ENCODE data around the gene PGBD4. TPM values are rescaled to one million over a fixed set of nuclear protein-coding genes. Genes with fewer than 3 reads are reported as not detected.

Gene PGBD4
- 0.64 and 1.1 TPM in 2 replicates for total RNA-seq

- DNase-seq (ENCODE audit: low read depth in 2 of 2) = peak; percentile 98 to 100
Observed at GRCh38 chr15:34101366-34102174, at the start of gene PGBD4, which contains the start of gene EMC7. Gene PGBD4 (plus strand): TSS chr15:34102083. CDS start chr15:34102532, 449 bp downstream. Gene EMC7 (minus strand): TSS chr15:34101862. CDS start chr15:34101839, 23 bp downstream.

GRCh38 chr15:34054081-34054707, 47.7 kb upstream of the PGBD4 start:
- no peak for DNase-seq (ENCODE audit: low read depth in 2 of 2)

GRCh38 chr15:34055868-34056595, 45.9 kb upstream of the PGBD4 start:
- peak in 1 of 2 donors; percentile 43 for DNase-seq (ENCODE audit: low read depth in 2 of 2)

- no peak for DNase-seq (ENCODE audit: low read depth in 2 of 2)
Observed at GRCh38 chr15:34056911-34057310, 45.0 kb upstream of the PGBD4 start.

DNA sequence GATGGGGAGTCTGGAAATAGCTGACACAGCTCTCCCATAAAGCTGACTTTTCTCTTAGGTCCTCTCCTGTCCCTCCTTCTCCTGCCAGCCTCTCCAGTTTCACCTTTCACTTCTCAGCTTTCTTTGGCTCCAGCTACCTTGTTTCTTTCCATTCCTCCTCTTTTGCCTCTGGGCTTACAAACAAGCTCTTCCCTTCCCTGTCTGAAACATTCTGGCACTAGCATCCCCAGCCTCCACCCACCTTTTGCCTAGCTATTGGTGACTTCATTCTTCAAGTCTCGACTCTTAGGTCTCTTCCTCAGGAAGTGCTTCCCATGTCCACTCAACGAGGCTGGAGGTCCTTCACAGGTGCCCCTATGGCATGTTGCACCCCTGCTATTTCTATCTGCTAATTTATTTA, 42.4 kb upstream of the PGBD4 start:
- no peak for DNase-seq (ENCODE audit: low read depth in 2 of 2)

DNA sequence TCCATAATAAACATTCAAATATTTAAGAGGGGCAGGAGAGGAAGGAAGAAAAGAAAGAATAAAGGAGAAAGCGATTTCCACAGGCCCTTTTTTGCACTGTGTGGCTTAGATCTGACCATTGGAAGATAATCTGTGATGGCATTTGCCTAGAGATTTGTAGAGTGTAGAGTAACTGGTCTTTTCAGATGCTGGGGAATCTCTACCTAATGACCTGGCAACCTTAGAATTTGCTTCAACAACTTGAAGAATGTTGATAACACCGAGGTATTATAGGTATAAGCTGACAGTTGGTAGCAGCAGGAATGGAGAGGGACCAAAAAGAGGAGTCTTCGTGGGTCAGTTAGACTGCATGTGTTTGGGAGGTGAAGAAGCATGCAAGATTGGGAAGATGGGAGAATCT, 41.9 kb upstream of the PGBD4 start:
- DNase-seq (ENCODE audit: low read depth in 2 of 2) = no peak

GRCh38 chr15:34064438-34064837, 37.4 kb upstream of the PGBD4 start:
- DNase-seq (ENCODE audit: low read depth in 2 of 2) = peak in 1 of 2 donors; percentile 30

DNA sequence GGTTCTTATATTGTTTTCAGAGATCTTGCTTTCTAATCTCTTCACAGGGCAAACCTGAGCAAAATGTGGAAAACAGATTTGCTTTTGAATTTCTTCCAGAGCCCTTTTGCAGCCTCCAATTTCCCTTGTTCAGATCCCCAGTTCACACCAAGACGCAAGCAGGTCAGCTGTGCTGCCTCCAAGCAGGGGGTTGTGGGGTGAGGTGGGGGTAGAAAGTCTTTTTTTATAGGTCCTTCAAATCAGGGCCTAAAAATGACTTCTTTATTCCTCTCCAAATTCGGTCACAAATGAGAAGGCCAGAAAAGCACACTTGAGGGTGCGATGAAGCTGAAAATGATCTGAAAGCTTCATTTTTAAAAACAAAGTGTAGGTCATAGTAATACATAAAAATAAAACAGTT, 36.6 kb upstream of the PGBD4 start:
- DNase-seq (ENCODE audit: low read depth in 2 of 2) = no peak

DNA sequence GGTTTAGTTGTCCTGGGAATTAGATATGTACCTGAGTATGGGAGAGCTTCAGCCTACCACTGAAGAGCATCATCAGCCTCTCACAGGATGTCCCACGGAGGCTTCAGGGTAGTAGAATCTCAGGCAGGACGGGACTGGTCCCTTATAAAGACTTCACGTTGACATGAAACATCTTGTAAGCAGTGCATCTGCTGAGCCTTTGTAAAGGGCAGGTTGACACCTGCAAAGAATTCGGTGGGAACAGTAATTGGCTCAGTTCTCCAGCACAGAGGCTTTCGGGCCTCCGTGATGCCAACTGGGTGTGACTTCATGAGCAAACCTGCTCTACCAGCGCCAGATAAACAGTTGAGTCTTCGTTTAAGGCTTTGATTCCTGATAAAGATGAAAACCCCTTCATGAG, 35.9 kb upstream of the PGBD4 start:
- no peak for DNase-seq (ENCODE audit: low read depth in 2 of 2)

GRCh38 chr15:34070003-34070402, 31.9 kb upstream of the PGBD4 start:
- DNase-seq (ENCODE audit: low read depth in 2 of 2) = no peak

GRCh38 chr15:34076785-34077184, 25.1 kb upstream of the PGBD4 start:
- no peak for DNase-seq (ENCODE audit: low read depth in 2 of 2)

- no peak for DNase-seq (ENCODE audit: low read depth in 2 of 2)
Observed at GRCh38 chr15:34078900-34079299, 23.0 kb upstream of the PGBD4 start.

- DNase-seq (ENCODE audit: low read depth in 2 of 2) = no peak
Observed at GRCh38 chr15:34079904-34080303, 22.0 kb upstream of the PGBD4 start.

GRCh38 chr15:34084086-34084485, 17.8 kb upstream of the PGBD4 start:
- DNase-seq (ENCODE audit: low read depth in 2 of 2) = no peak

DNA sequence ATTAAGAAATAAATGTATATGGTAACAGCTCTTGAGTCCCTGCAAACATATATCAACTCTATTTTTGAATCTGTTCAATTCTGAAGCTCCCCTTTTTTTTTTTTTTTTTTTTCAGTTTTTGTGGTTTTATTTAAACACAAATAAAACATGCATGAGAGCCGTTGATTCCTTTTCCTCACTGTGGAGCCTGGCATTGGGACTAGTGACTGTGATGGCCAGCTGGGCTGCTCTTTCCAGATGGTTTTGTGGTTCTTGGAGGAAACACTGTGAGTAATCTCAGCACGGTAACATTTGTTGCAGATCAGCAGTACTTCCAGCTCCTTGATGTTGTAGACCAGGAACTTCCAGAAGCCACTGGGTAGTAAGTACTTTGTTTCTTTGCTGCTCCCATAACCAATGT, 16.1 kb upstream of the PGBD4 start:
- no peak for DNase-seq (ENCODE audit: low read depth in 2 of 2)

GRCh38 chr15:34099914-34100313, 2.0 kb upstream of the PGBD4 start:
- no peak for DNase-seq (ENCODE audit: low read depth in 2 of 2)

DNA sequence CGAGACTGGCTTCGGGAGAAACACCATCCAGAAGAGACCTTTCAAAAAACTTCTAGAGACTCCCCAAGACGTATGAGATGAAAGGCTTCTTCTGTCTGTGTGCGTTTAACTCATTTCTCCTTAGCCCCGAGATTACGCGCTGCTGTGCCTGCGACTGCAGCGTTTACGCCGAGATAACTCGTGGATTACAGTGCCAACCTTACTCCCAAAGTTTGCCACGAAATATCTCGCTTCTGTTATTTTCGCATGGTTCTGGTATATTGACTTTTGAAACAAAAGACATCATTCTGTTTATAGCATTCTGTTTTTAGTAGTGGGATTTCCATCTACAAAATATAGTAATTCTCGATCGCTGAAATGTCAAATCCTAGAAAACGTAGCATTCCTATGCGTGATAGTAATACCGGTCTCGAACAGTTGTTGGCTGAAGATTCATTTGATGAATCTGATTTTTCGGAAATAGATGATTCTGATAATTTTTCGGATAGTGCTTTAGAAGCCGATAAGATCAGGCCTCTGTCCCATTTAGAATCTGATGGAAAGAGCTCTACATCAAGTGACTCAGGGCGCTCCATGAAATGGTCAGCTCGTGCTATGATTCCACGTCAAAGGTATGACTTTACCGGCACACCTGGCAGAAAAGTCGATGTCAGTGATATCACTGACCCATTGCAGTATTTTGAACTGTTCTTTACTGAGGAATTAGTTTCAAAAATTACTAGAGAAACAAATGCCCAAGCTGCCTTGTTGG, 467 bp downstream of the PGBD4 start:
- no peak for DNase-seq (ENCODE audit: low read depth in 2 of 2)

DNA sequence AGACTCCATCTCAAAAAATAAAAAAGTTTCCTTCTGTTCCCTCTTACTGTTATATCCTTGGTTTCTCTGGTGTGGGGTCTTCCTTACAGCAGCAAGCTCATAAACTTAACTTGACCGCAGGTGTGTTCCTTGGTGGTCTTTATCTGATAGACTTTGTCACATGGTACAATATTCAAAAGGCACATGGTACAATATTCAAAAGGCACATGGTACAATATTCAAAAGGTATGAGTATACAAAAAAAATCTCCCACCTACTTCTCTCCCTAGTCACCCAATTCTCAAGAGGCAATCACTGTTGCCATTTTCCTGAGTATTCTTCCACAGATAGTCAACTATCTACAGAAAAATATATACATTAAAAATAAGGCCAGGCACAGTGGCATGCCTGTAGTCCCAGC, 4.5 kb downstream of the PGBD4 start:
- no peak for DNase-seq (ENCODE audit: low read depth in 2 of 2)

DNA sequence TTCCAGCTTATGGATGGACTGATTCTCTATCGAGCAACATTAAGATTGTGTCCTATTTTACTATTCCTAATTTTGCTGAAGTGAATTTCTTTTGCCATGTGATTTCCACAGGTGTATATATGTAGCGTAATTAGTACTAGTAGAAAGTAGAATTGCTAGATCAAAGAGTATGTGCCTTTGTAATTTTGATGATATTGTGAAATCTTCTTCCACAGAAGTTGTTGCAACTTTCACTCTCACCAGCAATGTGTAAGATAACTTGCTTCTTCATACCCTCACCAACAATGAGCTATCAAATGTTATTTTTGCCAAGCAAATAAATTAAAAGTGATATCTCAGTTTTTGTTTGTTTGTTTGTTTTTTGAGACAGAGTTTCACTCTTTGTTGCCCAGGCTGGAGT, 5.4 kb downstream of the PGBD4 start:
- DNase-seq (ENCODE audit: low read depth in 2 of 2) = no peak

DNA sequence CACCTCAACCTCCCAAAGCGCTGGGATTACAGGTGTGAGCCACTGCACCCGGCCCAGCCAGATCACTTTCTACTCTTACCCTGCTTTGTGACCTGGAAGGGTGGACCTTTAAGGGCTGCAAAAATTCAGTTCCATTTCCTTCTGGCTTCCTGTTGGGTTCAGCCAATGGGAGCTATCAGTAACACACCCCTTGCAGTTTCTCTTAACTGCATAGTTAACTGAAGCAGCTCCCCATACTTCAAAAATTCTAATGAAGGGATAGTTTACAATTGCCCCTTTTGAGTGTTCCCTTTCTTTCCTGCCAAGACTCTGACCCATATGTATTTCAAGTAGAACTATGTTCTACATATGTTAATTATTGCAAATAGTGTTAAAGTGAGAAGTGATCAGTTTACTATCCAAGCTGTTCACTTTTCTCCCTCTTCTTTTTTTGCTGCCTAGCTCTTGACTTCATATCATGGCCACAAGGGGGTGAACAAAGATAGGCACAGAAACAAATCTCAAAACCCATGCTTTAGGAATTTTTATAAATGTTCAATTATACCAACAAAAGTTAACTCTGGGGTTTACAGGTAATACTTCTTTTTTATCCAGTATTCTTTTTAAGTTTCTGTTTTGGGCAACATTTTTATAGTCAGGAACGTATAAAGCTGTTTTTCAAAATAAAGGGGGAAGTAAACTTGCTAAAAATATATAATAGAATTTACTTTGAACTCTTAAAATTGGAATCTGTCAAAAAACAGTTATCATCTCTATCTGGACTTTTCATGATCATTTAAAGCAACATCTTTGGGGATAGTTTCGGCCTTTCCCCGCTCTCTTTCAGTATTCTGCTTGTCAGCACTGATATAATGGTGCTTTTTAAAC, 8.1 kb downstream of the PGBD4 start:
- DNase-seq (ENCODE audit: low read depth in 2 of 2) = peak; percentile 37 to 59

GRCh38 chr15:34111488-34111887, 9.6 kb downstream of the PGBD4 start:
- no peak for DNase-seq (ENCODE audit: low read depth in 2 of 2)
